ENCODE measurements around the gene SERPINA4. TPM values are rescaled to one million over a fixed set of nuclear protein-coding genes. Genes with fewer than 3 reads are reported as not detected.
A peak's percentile ranks its signal among the peaks of the same experiment; 100 is the strongest.

SERPINA4 gene
- total and polyA plus RNA-seq, 4 donors = not detected

- intact Hi-C loops (cut with DNase I) = no loop called here
- Histone ChIP-seq H3K4me1 (ENCODE audit: control insufficient read depth in 1 of 2, insufficient read depth in 2 of 2, low read length in 2 of 2) (no peaks in the 10 kb centered on the region), H3K4me3 (ENCODE audit: low read length in 2 of 2) (no peak overlapping the region), H3K36me3 (ENCODE audit: control insufficient read depth in 1 of 2, insufficient read depth in 2 of 2, low read length in 1 of 2) (no peaks in the 10 kb centered on the region), H3K9me3 (ENCODE audit: control insufficient read depth, low read length) (peaks cover 8% of the 10 kb centered on the region), H3K27ac (ENCODE audit: low read depth in 1 of 2, low read length in 2 of 2) (no peak overlapping the region), H3K27me3 (ENCODE audit: control insufficient read depth in 1 of 2, insufficient read depth in 2 of 2, low read length in 1 of 2) (no peaks in the 10 kb centered on the region)
- 83 to 85% methylated on average over 20 of the region's 20 CpGs for WGBS, 2 donors
- ATAC-seq (ENCODE audit: low FRiP score) (no peak), DNase-seq (no peak)
These were observed 52.7 kb downstream of the SERPINA4 start for GRCh38 chr14:94613720-94614644.

- DNase-seq (no peak), ATAC-seq (ENCODE audit: low FRiP score) (no peak)
- Histone ChIP-seq H3K27me3 (ENCODE audit: control insufficient read depth in 1 of 2, insufficient read depth in 2 of 2, low read length in 1 of 2) (no peaks in the 10 kb centered on the region), H3K27ac (ENCODE audit: low read depth in 1 of 2, low read length in 2 of 2) (no peak overlapping the region), H3K4me1 (ENCODE audit: control insufficient read depth in 1 of 2, insufficient read depth in 2 of 2, low read length in 2 of 2) (no peaks in the 10 kb centered on the region), H3K9me3 (ENCODE audit: control insufficient read depth, low read length) (peaks cover 8% of the 10 kb centered on the region), H3K4me3 (ENCODE audit: low read length in 2 of 2) (no peak overlapping the region), H3K36me3 (ENCODE audit: control insufficient read depth in 1 of 2, insufficient read depth in 2 of 2, low read length in 1 of 2) (no peaks in the 10 kb centered on the region)
- intact Hi-C loops (cut with DNase I) = no loop called here
- 93% methylated on average over 7 of the region's 7 CpGs for WGBS, 2 donors
These were observed 53.6 kb downstream of the SERPINA4 start for GRCh38 chr14:94614802-94615201.

- intact Hi-C loops (cut with DNase I) = no loop called here
- no peak for DNase-seq
These were observed 54.0 kb downstream of the SERPINA4 start for GRCh38 chr14:94615254-94615653.

GRCh38 chr14:94615823-94616570 is 54.8 kb downstream of the SERPINA4 start:
- Histone ChIP-seq H3K27ac (ENCODE audit: low read depth in 1 of 2, low read length in 2 of 2) (no peak overlapping the region), H3K4me3 (ENCODE audit: low read length in 2 of 2) (no peak overlapping the region), H3K9me3 (ENCODE audit: control insufficient read depth, low read length) (peaks cover 10% of the 10 kb centered on the region), H3K36me3 (ENCODE audit: control insufficient read depth in 1 of 2, insufficient read depth in 2 of 2, low read length in 1 of 2) (no peaks in the 10 kb centered on the region), H3K27me3 (ENCODE audit: control insufficient read depth in 1 of 2, insufficient read depth in 2 of 2, low read length in 1 of 2) (no peaks in the 10 kb centered on the region), H3K4me1 (ENCODE audit: control insufficient read depth in 1 of 2, insufficient read depth in 2 of 2, low read length in 2 of 2) (no peaks in the 10 kb centered on the region)
- no peak for ATAC-seq (ENCODE audit: low FRiP score)
- WGBS, 2 donors = 83% methylated on average over 8 of the region's 8 CpGs
- intact Hi-C loops (cut with DNase I) = no loop called here
- DNase-seq = no peak

More at GRCh38 chr14:94615254-94615653, 54.0 kb downstream of the SERPINA4 start:
- H3K4me1 ChIP-seq (ENCODE audit: control insufficient read depth in 1 of 2, insufficient read depth in 2 of 2, low read length in 2 of 2) = no peaks in the 10 kb centered on the region
- no peak overlapping the region for H3K4me3 ChIP-seq (ENCODE audit: low read length in 2 of 2)
- WGBS, 2 donors = 87 to 92% methylated on average over 3 of the region's 3 CpGs
- ATAC-seq (ENCODE audit: low FRiP score) = no peak
- no peaks in the 10 kb centered on the region for H3K27me3 ChIP-seq (ENCODE audit: control insufficient read depth in 1 of 2, insufficient read depth in 2 of 2, low read length in 1 of 2)
- no peak overlapping the region for H3K27ac ChIP-seq (ENCODE audit: low read depth in 1 of 2, low read length in 2 of 2)
- H3K36me3 ChIP-seq (ENCODE audit: control insufficient read depth in 1 of 2, insufficient read depth in 2 of 2, low read length in 1 of 2) = no peaks in the 10 kb centered on the region
- peaks cover 10% of the 10 kb centered on the region for H3K9me3 ChIP-seq (ENCODE audit: control insufficient read depth, low read length)

GRCh38 chr14:94617366-94617941 is 56.2 kb downstream of the SERPINA4 start:
- Histone ChIP-seq H3K36me3 (ENCODE audit: control insufficient read depth in 1 of 2, insufficient read depth in 2 of 2, low read length in 1 of 2) (no peaks in the 10 kb centered on the region), H3K4me3 (ENCODE audit: low read length in 2 of 2) (no peak overlapping the region), H3K4me1 (ENCODE audit: control insufficient read depth in 1 of 2, insufficient read depth in 2 of 2, low read length in 2 of 2) (no peaks in the 10 kb centered on the region), H3K27me3 (ENCODE audit: control insufficient read depth in 1 of 2, insufficient read depth in 2 of 2, low read length in 1 of 2) (no peaks in the 10 kb centered on the region), H3K9me3 (ENCODE audit: control insufficient read depth, low read length) (peaks cover 10% of the 10 kb centered on the region), H3K27ac (ENCODE audit: low read depth in 1 of 2, low read length in 2 of 2) (no peak overlapping the region)
- WGBS, 2 donors = 87 to 92% methylated on average over 5 of the region's 5 CpGs
- DNase-seq = no peak
- ATAC-seq (ENCODE audit: low FRiP score) = no peak
- intact Hi-C loops (cut with DNase I) = no loop called here

GRCh38 chr14:94617988-94618822 is 57.0 kb downstream of the SERPINA4 start:
- Histone ChIP-seq H3K36me3 (ENCODE audit: control insufficient read depth in 1 of 2, insufficient read depth in 2 of 2, low read length in 1 of 2) (no peaks in the 10 kb centered on the region), H3K9me3 (ENCODE audit: control insufficient read depth, low read length) (peaks cover 10% of the 10 kb centered on the region), H3K4me3 (ENCODE audit: low read length in 2 of 2) (no peak overlapping the region), H3K27me3 (ENCODE audit: control insufficient read depth in 1 of 2, insufficient read depth in 2 of 2, low read length in 1 of 2) (no peaks in the 10 kb centered on the region), H3K4me1 (ENCODE audit: control insufficient read depth in 1 of 2, insufficient read depth in 2 of 2, low read length in 2 of 2) (no peaks in the 10 kb centered on the region), H3K27ac (ENCODE audit: low read depth in 1 of 2, low read length in 2 of 2) (no peak overlapping the region)
- WGBS, 2 donors = 77 to 93% methylated on average over 3 of the region's 3 CpGs
- DNase-seq = peak in 1 of 2 donors; percentile 0
- intact Hi-C loops (cut with DNase I) = no loop called here
- ATAC-seq (ENCODE audit: low FRiP score) = no peak

- Histone ChIP-seq H3K4me3 (ENCODE audit: low read length in 2 of 2) (no peak overlapping the region), H3K36me3 (ENCODE audit: control insufficient read depth in 1 of 2, insufficient read depth in 2 of 2, low read length in 1 of 2) (no peaks in the 10 kb centered on the region), H3K27ac (ENCODE audit: low read depth in 1 of 2, low read length in 2 of 2) (no peak overlapping the region), H3K27me3 (ENCODE audit: control insufficient read depth in 1 of 2, insufficient read depth in 2 of 2, low read length in 1 of 2) (no peaks in the 10 kb centered on the region), H3K9me3 (ENCODE audit: control insufficient read depth, low read length) (peaks cover 10% of the 10 kb centered on the region), H3K4me1 (ENCODE audit: control insufficient read depth in 1 of 2, insufficient read depth in 2 of 2, low read length in 2 of 2) (no peaks in the 10 kb centered on the region)
- 86 to 87% methylated on average over 6 of the region's 6 CpGs for WGBS, 2 donors
- DNase-seq = peak in 1 of 2 donors; percentile 12
- intact Hi-C loops (cut with DNase I) = no loop called here
- no peak for ATAC-seq (ENCODE audit: low FRiP score)
These were observed 58.1 kb downstream of the SERPINA4 start for GRCh38 chr14:94619297-94619696.

Measured in aorta (tissue), 5 donors.